ENCODE measurements around the gene SCAMP4. TPM values are rescaled to one million over a fixed set of nuclear protein-coding genes. Genes with fewer than 3 reads are reported as not detected.

The SCAMP4 gene
- total and polyA plus RNA-seq, 9 donors, result 14.9 to 45.3 (median 31.7) TPM

DNA sequence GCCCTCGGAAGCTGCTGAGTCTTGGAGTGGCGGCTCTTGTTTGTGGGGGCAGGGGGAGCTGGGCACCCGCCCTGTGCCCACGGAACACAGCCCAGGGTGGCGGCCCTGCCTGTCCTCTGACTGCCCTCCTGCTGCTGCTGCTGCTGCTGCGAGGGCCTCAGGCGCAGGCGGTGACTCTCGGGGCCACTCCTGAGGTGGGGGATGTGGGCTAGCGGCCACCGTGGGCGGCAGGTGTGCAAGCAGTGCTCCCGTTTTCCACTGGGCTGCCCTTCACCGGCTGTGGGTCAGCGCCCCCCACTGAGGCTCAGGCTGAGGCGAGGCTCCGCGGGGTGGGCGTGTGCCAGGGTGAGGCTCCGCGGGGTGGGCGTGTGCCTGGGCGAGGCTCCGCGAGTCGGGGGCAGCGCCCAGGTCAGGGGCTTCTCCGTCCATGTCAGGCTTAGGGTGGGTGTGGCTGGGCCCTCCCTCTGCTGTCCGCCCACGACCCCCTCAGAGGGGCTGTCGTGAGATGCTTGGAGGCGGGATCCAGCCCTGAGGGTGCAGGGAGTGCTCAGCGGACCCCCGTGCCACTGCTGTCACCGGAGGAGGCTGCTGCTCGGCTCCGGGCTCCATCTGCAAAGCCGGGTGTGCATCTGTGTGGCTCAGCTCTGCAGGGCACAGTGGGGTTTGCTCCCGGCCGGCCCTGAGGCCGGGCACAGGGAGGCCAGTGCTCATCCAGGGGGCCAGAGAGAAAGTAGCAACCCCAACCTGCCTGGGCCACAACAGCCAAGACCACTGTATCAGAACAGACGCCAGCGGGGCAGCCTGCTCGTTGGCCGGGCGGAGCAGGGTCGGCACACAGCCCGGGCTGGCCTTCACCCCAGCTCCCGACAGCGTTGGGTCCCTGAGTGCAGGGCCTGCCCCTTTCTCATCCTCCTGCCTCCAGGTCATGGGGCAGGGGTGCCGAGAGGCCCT, 50.2 kb downstream of the SCAMP4 start:
- peaks cover 18% of the 10 kb centered on the region for H3K36me3 ChIP-seq (ENCODE audit: control insufficient read depth, insufficient read depth, low read length)
- no peak overlapping the region for H3K4me3 ChIP-seq (ENCODE audit: low read length)
- H3K9me3 ChIP-seq (replicated peaks; ENCODE audit: control insufficient read depth, low read depth, low read length), result no peaks in the 10 kb centered on the region
- no peak overlapping the region for H3K27ac ChIP-seq (ENCODE audit: low read length)
- no peaks in the 10 kb centered on the region for H3K4me1 ChIP-seq (ENCODE audit: control insufficient read depth, insufficient read depth, low read length)
- H3K27me3 ChIP-seq (ENCODE audit: control insufficient read depth, insufficient read depth, low read length), result no peaks in the 10 kb centered on the region
- 74% methylated on average over 44 of the region's 51 CpGs for WGBS (ENCODE audit: insufficient coverage)
- DNase-seq, result no peak

DNA sequence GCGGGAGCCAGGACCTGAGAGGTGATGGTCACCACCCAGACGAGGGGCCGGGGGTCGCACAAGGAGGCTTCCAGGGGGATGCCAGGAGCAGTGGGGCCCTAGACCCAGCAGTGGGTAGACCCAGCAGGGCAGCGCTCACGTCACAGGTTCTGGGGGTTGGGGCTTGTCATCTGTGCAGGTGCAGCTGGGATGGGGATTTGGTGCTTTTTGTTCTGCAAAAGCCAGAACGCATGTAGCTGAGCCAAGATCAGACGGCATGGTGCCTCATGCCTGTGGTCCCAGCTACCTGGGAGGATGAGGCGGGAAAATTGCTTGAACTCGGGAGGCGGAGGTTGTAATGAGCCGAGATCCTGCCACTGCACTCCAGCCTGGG, 50.9 kb downstream of the SCAMP4 start:
- Histone ChIP-seq H3K36me3 (ENCODE audit: control insufficient read depth, insufficient read depth, low read length) (peaks cover 18% of the 10 kb centered on the region), H3K4me1 (ENCODE audit: control insufficient read depth, insufficient read depth, low read length) (no peaks in the 10 kb centered on the region), H3K27me3 (ENCODE audit: control insufficient read depth, insufficient read depth, low read length) (no peaks in the 10 kb centered on the region), H3K9me3 (replicated peaks; ENCODE audit: control insufficient read depth, low read depth, low read length) (no peaks in the 10 kb centered on the region), H3K27ac (ENCODE audit: low read length) (no peak overlapping the region), H3K4me3 (ENCODE audit: low read length) (no peak overlapping the region)
- 80% methylated on average over 12 of the region's 12 CpGs for WGBS (ENCODE audit: insufficient coverage)
- no peak for DNase-seq

DNA sequence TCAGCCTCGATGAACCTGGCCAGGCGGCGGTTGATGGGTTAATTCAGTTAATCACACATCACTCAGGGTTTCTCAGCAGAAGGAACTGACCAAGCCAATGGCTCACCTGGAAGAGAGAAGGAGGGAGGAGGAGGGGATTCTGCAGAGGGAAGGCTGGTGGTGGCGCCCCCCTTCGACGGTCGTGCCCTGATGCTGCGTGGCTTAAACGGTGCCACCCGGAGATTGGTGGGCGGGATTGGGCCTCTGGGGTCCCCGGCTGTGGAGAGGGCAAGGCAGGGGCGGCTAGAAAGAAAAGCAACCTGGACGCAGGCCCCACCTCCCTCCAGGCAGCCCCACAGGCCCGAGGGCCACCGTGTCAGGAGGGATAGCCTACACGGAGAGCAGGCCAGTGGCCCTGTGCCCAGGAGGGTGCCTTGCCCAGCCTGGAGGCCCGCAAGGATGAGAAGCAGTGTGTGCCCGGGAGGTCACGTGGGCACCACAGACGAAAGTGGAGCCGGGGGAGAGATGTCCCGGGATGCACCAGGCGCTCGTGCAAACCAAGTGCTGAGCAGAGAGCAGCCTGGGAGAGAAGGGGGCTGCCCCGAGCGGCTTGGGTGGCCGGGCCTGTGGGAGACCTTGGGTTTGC, 51.8 kb downstream of the SCAMP4 start:
- DNase-seq, result no peak
- H3K9me3 ChIP-seq (replicated peaks; ENCODE audit: control insufficient read depth, low read depth, low read length), result no peaks in the 10 kb centered on the region
- peaks cover 18% of the 10 kb centered on the region for H3K36me3 ChIP-seq (ENCODE audit: control insufficient read depth, insufficient read depth, low read length)
- no peaks in the 10 kb centered on the region for H3K4me1 ChIP-seq (ENCODE audit: control insufficient read depth, insufficient read depth, low read length)
- H3K27ac ChIP-seq (ENCODE audit: low read length), result no peak overlapping the region
- H3K4me3 ChIP-seq (ENCODE audit: low read length), result no peak overlapping the region
- H3K27me3 ChIP-seq (ENCODE audit: control insufficient read depth, insufficient read depth, low read length), result no peaks in the 10 kb centered on the region
- 70% methylated on average over 6 of the region's 28 CpGs for WGBS (ENCODE audit: insufficient coverage)

DNA sequence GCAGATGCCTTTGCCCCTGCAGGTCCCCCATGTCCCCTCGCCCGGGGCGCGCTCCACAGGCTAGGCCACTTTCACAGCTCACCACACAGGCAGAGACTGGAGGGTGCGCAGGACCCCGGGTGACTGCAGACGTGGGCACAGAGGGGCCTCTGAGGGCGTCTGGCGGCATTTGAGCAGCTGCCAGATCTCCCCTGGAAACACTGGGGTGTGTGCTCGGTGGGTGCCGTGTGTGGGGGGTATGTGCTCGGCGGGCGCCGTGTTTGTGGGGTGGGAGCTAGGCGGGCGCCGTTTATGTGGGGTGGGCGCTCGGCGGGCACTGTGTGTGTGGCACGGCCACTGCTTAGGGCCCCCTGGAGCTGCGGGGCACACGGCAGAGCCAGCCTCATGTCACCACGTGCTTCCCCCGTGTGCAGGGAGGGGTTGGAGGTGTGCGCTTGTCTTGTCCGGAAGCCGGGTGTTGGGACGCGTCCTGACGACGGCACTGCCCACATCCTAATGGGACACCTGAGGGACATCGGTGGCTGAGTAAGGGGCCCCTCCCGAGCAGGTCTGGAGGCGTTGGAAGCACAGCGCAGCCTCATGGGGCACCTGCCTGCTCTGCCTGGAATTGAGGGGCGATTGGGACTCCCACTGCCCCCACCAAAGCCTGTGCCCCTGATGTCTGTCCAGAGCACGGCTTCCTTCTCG, 52.5 kb downstream of the SCAMP4 start:
- WGBS (ENCODE audit: insufficient coverage), result 85% methylated on average over 31 of the region's 40 CpGs
- peaks cover 14% of the 10 kb centered on the region for H3K36me3 ChIP-seq (ENCODE audit: control insufficient read depth, insufficient read depth, low read length)
- H3K27me3 ChIP-seq (ENCODE audit: control insufficient read depth, insufficient read depth, low read length), result no peaks in the 10 kb centered on the region
- no peak overlapping the region for H3K27ac ChIP-seq (ENCODE audit: low read length)
- no peaks in the 10 kb centered on the region for H3K4me1 ChIP-seq (ENCODE audit: control insufficient read depth, insufficient read depth, low read length)
- DNase-seq, result no peak
- H3K4me3 ChIP-seq (ENCODE audit: low read length), result no peak overlapping the region
- no peaks in the 10 kb centered on the region for H3K9me3 ChIP-seq (replicated peaks; ENCODE audit: control insufficient read depth, low read depth, low read length)

DNA sequence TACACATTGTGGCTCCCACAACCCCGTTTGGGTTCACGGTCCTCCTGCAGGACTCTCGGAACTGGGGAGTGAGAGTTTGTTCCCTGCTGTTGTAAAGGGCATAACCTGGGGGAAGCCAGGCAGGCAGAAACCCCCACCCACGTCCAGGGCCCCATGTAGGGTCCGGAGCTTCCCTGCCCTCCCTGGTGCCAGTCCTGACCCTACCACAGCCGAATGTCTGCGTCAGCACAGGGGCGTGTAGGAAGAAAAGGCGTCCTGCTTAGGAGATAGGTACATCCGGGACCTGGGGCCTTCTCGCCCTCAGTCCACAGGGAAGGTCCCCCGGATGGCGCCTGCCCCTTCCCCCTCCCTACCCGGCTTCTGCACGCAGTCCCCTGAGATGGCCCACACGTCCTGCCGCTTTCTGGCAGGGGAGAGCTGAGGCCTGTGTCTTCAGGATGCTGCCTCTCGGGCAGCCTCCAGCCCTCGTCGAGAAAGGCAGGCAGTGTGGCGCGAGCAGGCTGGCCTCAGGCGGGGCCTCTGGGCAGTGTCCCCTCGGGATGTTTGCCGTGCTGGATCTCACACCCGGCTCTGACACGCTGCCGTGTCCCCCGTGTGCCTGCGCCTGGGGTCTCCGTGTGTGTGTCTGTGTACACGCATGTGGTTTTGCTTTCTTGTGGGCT, 54.9 kb downstream of the SCAMP4 start:
- no peaks in the 10 kb centered on the region for H3K4me1 ChIP-seq (ENCODE audit: control insufficient read depth, insufficient read depth, low read length)
- DNase-seq, result no peak
- WGBS (ENCODE audit: insufficient coverage), result 86% methylated on average over 19 of the region's 32 CpGs
- no peak overlapping the region for H3K27ac ChIP-seq (ENCODE audit: low read length)
- no peaks in the 10 kb centered on the region for H3K9me3 ChIP-seq (replicated peaks; ENCODE audit: control insufficient read depth, low read depth, low read length)
- no peak overlapping the region for H3K4me3 ChIP-seq (ENCODE audit: low read length)
- peaks cover 3% of the 10 kb centered on the region for H3K36me3 ChIP-seq (ENCODE audit: control insufficient read depth, insufficient read depth, low read length)
- H3K27me3 ChIP-seq (ENCODE audit: control insufficient read depth, insufficient read depth, low read length), result no peaks in the 10 kb centered on the region

DNA sequence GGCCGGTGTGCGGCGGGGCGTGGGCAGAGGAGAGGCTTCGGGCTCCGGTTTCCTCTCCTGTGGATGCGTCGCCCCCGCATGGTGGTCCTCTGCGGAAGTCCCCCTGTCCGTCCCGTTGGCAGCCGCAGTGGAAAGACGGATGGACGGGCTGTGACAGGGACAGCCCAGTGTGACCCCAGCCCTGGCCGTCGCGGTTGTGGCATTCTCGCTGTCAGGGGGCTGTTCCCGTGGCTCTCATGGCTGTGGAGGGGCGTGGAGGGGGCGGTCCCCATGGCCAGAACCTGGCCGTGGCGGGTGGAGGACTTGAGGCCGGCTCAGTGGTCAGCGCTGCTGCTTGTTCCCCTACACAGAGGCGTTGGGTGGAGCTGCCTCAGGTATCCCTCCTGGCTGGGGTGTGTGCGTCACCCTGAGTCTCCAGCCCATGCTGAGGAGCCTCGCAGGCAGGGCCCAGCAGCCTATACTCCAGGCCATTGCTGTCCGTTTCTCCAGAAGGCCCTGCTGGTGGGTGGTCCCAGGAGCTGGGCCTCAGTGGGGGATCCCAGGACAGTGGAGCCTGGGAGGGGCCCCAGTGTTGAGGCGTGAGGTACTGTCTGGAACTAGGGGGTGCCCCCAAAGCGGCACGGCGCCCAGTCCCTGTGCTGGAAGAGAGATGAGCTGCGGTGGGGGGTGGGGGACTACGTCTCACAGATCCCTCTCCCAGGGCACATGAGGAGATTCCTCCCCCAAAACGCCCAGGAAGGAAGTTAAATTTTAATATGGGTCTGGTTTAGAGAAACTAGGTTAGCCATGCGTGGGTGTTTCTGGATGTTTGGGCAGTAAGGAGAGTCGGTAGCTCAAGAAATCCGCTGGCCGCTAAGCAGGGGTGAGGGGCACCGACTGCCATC, 56.0 kb downstream of the SCAMP4 start:
- Histone ChIP-seq H3K36me3 (ENCODE audit: control insufficient read depth, insufficient read depth, low read length) (peaks cover 9% of the 10 kb centered on the region), H3K27ac (ENCODE audit: low read length) (no peak overlapping the region), H3K9me3 (replicated peaks; ENCODE audit: control insufficient read depth, low read depth, low read length) (no peaks in the 10 kb centered on the region), H3K4me1 (ENCODE audit: control insufficient read depth, insufficient read depth, low read length) (no peaks in the 10 kb centered on the region), H3K27me3 (ENCODE audit: control insufficient read depth, insufficient read depth, low read length) (no peaks in the 10 kb centered on the region), H3K4me3 (ENCODE audit: low read length) (no peak overlapping the region)
- DNase-seq, result no peak
- 88% methylated on average over 36 of the region's 42 CpGs for WGBS (ENCODE audit: insufficient coverage)

DNA sequence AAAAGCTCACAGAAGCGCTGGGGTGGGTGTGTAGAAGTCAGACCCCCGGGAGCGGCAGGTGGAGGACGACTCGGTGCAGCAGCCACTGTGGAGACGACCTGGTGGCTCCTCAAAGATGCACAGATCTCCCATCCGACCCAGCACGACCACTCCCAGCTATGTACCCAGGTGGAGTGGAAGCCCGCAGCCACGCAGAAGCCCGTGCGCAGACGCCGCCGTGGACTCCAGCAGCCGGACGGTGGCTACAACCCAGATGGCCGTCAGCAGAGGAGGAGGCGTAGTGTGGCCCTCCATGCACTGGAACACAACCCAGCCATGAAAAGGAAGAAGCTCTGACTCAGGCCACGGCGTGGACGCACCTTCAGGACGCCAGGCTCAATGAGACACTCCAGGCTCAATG, 57.5 kb downstream of the SCAMP4 start:
- no peak overlapping the region for H3K27ac ChIP-seq (ENCODE audit: low read length)
- H3K4me1 ChIP-seq (ENCODE audit: control insufficient read depth, insufficient read depth, low read length), result peaks cover 5% of the 10 kb centered on the region
- WGBS (ENCODE audit: insufficient coverage), result 94% methylated on average over 20 of the region's 23 CpGs
- no peak overlapping the region for H3K4me3 ChIP-seq (ENCODE audit: low read length)
- H3K9me3 ChIP-seq (replicated peaks; ENCODE audit: control insufficient read depth, low read depth, low read length), result no peaks in the 10 kb centered on the region
- peaks cover 9% of the 10 kb centered on the region for H3K36me3 ChIP-seq (ENCODE audit: control insufficient read depth, insufficient read depth, low read length)
- DNase-seq, result no peak
- no peaks in the 10 kb centered on the region for H3K27me3 ChIP-seq (ENCODE audit: control insufficient read depth, insufficient read depth, low read length)

DNA sequence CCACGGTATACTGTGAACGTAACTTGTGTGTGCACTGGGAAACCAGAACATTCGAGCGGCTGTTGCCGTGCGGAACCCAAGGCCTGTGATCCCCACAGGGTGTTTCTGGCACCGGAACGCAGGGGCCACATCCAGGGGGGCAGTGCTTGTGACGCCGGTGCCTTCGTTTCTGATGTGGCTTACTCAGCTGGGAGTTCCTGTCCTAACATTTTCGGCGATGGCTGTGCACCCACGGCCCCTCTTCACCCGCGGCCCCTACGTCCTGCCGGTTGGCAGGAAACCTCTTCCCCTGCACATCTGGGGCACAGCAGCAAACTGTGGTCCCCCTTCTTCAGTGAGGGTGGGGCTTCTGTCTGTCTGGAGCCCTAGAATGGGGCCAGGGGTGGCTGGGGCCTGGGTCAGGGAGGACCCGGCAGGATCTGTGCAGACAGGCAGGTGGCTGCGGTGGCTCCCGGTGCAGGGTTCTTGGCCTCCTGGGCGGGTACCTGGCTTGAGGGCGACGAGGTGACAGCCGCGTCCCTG, 61.9 kb downstream of the SCAMP4 start:
- Histone ChIP-seq H3K36me3 (ENCODE audit: control insufficient read depth, insufficient read depth, low read length) (peaks cover 27% of the 10 kb centered on the region), H3K27ac (ENCODE audit: low read length) (no peak overlapping the region), H3K4me1 (ENCODE audit: control insufficient read depth, insufficient read depth, low read length) (peaks cover 5% of the 10 kb centered on the region), H3K9me3 (replicated peaks; ENCODE audit: control insufficient read depth, low read depth, low read length) (no peaks in the 10 kb centered on the region), H3K4me3 (ENCODE audit: low read length) (no peak overlapping the region), H3K27me3 (ENCODE audit: control insufficient read depth, insufficient read depth, low read length) (no peaks in the 10 kb centered on the region)
- 84% methylated on average over 26 of the region's 26 CpGs for WGBS (ENCODE audit: insufficient coverage)
- DNase-seq, result no peak
